ENCODE data around the gene CYP27B1. TPM values are rescaled to one million over a fixed set of nuclear protein-coding genes. Genes with fewer than 3 reads are reported as not detected.

CYP27B1 gene
- total RNA-seq, 1 experiment from 2014 or later, result 4.7 TPM

- Histone ChIP-seq H3K36me3 (ENCODE audit: insufficient read depth, low read length, poor library complexity, severe bottlenecking) (peaks cover 37% of the 10 kb centered on the region), H3K27ac (ENCODE audit: low read depth, low read length, poor library complexity, severe bottlenecking) (peak overlapping the region; percentile 97), H3K4me3 (ENCODE audit: low read depth, low read length, poor library complexity, severe bottlenecking) (peak overlapping the region; percentile 60), H3K9me3 (ENCODE audit: low read depth, low read length, poor library complexity, severe bottlenecking) (no peaks in the 10 kb centered on the region), H3K4me1 (ENCODE audit: insufficient read depth, low read length, poor library complexity, severe bottlenecking) (peaks cover 7% of the 10 kb centered on the region), H3K27me3 (replicated peaks; ENCODE audit: insufficient read depth, low read depth, low read length, poor library complexity) (no peaks in the 10 kb centered on the region)
- TSS peak; percentile 57 for BruUV-seq (replicated peaks)
- ChIA-PET CTCF (interaction anchor here (1.4 kb wide), 1 partner anchor 19 kb away, joined by 15 read pairs; no protein-coding TSS in a partner anchor), POLR2A (ENCODE audit: low non-redundant PET) (interaction anchor here (0.5 to 1.1 kb wide), 2 partner anchors 152 to 228 kb away, joined by 6 read pairs; no protein-coding TSS in a partner anchor)
- intact Hi-C loops (cut with micrococcal nuclease; ENCODE audit: unreplicated experiment), result no loop called here
- no peak for DNase-seq (ENCODE audit: low spot score)
- TF ChIP-seq, protein P1, sequence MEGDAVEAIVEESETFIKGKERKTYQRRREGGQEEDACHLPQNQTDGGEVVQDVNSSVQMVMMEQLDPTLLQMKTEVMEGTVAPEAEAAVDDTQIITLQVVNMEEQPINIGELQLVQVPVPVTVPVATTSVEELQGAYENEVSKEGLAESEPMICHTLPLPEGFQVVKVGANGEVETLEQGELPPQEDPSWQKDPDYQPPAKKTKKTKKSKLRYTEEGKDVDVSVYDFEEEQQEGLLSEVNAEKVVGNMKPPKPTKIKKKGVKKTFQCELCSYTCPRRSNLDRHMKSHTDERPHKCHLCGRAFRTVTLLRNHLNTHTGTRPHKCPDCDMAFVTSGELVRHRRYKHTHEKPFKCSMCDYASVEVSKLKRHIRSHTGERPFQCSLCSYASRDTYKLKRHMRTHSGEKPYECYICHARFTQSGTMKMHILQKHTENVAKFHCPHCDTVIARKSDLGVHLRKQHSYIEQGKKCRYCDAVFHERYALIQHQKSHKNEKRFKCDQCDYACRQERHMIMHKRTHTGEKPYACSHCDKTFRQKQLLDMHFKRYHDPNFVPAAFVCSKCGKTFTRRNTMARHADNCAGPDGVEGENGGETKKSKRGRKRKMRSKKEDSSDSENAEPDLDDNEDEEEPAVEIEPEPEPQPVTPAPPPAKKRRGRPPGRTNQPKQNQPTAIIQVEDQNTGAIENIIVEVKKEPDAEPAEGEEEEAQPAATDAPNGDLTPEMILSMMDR (conservative IDR thresholded peaks at IDR 0.05; ENCODE audit: low read depth, low read length), result no peak
- no peak for TF ChIP-seq EZH2 (IDR thresholded peaks at IDR 0.05; ENCODE audit: borderline replicate concordance, low read depth, low read length, poor library complexity, severe bottlenecking)
These were observed 21.4 kb downstream of the CYP27B1 start for GRCh38 chr12:57745485-57745881.

GRCh38 chr12:57744777-57745484, 21.9 kb downstream of the CYP27B1 start, which contains the start of gene TSPAN31:
Gene TSPAN31, plus strand, starts transcription at chr12:57745039. Its CDS starts 116 bp downstream, at chr12:57745155.
- Histone ChIP-seq H3K36me3 (ENCODE audit: insufficient read depth, low read length, poor library complexity, severe bottlenecking) (peaks cover 33% of the 10 kb centered on the region), H3K27ac (ENCODE audit: low read depth, low read length, poor library complexity, severe bottlenecking) (peak within 1 kb of the TSS; percentile 97), H3K9me3 (ENCODE audit: low read depth, low read length, poor library complexity, severe bottlenecking) (no peaks in the 10 kb centered on the region), H3K4me3 (ENCODE audit: low read depth, low read length, poor library complexity, severe bottlenecking) (peak within 1 kb of the TSS; percentile 60), H3K4me1 (ENCODE audit: insufficient read depth, low read length, poor library complexity, severe bottlenecking) (peaks cover 12% of the 10 kb centered on the region), H3K27me3 (replicated peaks; ENCODE audit: insufficient read depth, low read depth, low read length, poor library complexity) (no peaks in the 10 kb centered on the region)
- ChIA-PET CTCF (interaction anchor here (1.4 kb wide), 1 partner anchor 19 kb away, joined by 15 read pairs; no protein-coding TSS in a partner anchor), POLR2A (ENCODE audit: low non-redundant PET) (interaction anchor here (0.5 to 1.1 kb wide), 5 partner anchors 14 to 227 kb away, joined by 6 to 9 read pairs (median 6); partner anchors contain the start of gene ARHGEF25)
- TF ChIP-seq, protein P1 (conservative IDR thresholded peaks at IDR 0.05; ENCODE audit: low read depth, low read length), result no peak
- no peak for TF ChIP-seq EZH2 (IDR thresholded peaks at IDR 0.05; ENCODE audit: borderline replicate concordance, low read depth, low read length, poor library complexity, severe bottlenecking)
- intact Hi-C loops (cut with micrococcal nuclease; ENCODE audit: unreplicated experiment), result loop anchor here (5.0 kb wide), 1 partner anchor 283 kb away; no protein-coding TSS in a partner anchor
- no TSS peak for BruUV-seq (replicated peaks)
- peak; percentile 99 for DNase-seq (ENCODE audit: low spot score)

DNA sequence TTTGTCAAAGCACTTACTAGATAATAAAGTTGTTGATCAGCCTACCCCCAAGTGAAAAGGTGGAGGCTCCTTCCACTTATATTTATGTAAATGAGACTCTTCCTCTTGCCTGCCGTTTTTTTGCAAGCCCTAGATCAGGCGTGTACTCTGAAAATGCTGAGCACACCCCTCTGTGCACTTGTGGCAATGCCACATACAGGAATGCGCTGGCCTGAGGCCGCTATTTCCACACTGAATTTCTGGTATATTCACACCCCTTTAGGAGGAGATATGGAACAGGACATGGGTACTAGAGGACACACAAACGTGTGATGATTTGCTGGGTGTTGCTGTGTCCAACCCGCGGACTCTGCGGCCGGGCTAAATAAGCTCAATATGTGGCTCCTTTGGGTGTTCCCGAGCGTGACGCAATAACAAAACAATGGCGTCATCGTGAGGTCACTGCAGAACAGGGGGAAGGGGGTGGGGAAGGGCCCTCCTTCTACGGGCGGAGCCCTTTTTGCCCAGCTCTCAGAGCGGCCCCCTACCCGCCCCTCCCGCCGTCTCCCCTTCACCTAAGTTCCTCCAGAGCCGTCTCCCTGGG, 22.6 kb downstream of the CYP27B1 start:
- CTCF ChIA-PET, result interaction anchor here (1.4 kb wide), 1 partner anchor 18 kb away, joined by 15 read pairs; no protein-coding TSS in a partner anchor
- no TSS peak for BruUV-seq (replicated peaks)
- POLR2A ChIA-PET (ENCODE audit: low non-redundant PET), result interaction anchor here (0.6 to 1.1 kb wide), 4 partner anchors 15 to 227 kb away, joined by 6 to 9 read pairs (median 8); partner anchors contain the start of gene ARHGEF25
- DNase-seq (ENCODE audit: low spot score), result no peak
- intact Hi-C loops (cut with micrococcal nuclease; ENCODE audit: unreplicated experiment), result loop anchor here (5.0 kb wide), 1 partner anchor 282 kb away; no protein-coding TSS in a partner anchor
- no peaks in the 10 kb centered on the region for H3K9me3 ChIP-seq (ENCODE audit: low read depth, low read length, poor library complexity, severe bottlenecking)
- TF ChIP-seq, protein P1 (conservative IDR thresholded peaks at IDR 0.05; ENCODE audit: low read depth, low read length), result no peak
- TF ChIP-seq EZH2 (IDR thresholded peaks at IDR 0.05; ENCODE audit: borderline replicate concordance, low read depth, low read length, poor library complexity, severe bottlenecking), result no peak
- peaks cover 18% of the 10 kb centered on the region for H3K4me1 ChIP-seq (ENCODE audit: insufficient read depth, low read length, poor library complexity, severe bottlenecking)
- H3K4me3 ChIP-seq (ENCODE audit: low read depth, low read length, poor library complexity, severe bottlenecking), result peak overlapping the region; percentile 60
- H3K27me3 ChIP-seq (replicated peaks; ENCODE audit: insufficient read depth, low read depth, low read length, poor library complexity), result no peaks in the 10 kb centered on the region
- H3K36me3 ChIP-seq (ENCODE audit: insufficient read depth, low read length, poor library complexity, severe bottlenecking), result peaks cover 28% of the 10 kb centered on the region
- H3K27ac ChIP-seq (ENCODE audit: low read depth, low read length, poor library complexity, severe bottlenecking), result peak overlapping the region; percentile 97
